H54 (cell line): ENCODE results near the gene SDHAF3.
"Not testable (repeated sequence)": the region's sequence is repeated elsewhere in the genome, so short reads cannot be mapped to it uniquely, and the experiment has no call there.

Experiments used
- DNase-seq: peaks from one replicate; pipeline ENCODE4 v3.0.0; 2011; ENCODE audit warnings: low spot score, mixed read lengths; ENCODE audit not compliant: insufficient read length
- FAIRE-seq: peaks from 3 replicates; lab custom pipeline; 2011; peaks lifted over from hg19 to GRCh38; lab: Jason Lieb, UNC
- POLR2A ChIP-seq: IDR thresholded peaks from 2 replicates; pipeline ENCODE4 v1.6.1; 2011; ENCODE audit warnings: low read depth, mild to moderate bottlenecking, low read length

The SDHAF3 gene

GRCh38 chr7:97117372-97118188 lies at the start of gene SDHAF3:
Gene SDHAF3 (plus strand): TSS chr7:97117698. CDS start chr7:97117724, 26 bp downstream.
- peak; percentile 64 for TF ChIP-seq POLR2A
- FAIRE-seq = no peak

GRCh38 chr7:97072025-97072424 lies 45.5 kb upstream of the SDHAF3 start:
- DNase-seq, FAIRE-seq: not testable (repeated sequence)

More at GRCh38 chr7:97117372-97118188, at the start of gene SDHAF3:
- DNase-seq = peak; percentile 34

GRCh38 chr7:97075928-97076327 lies 41.6 kb upstream of the SDHAF3 start:
- DNase-seq (no peak), FAIRE-seq (no peak)
- no peak for TF ChIP-seq POLR2A

GRCh38 chr7:97078023-97078969 lies 39.2 kb upstream of the SDHAF3 start:
- TF ChIP-seq POLR2A = no peak
- no peak for DNase-seq
- FAIRE-seq = no peak

- DNase-seq = no peak
- no peak for FAIRE-seq
Observed at GRCh38 chr7:97079300-97079699, 38.2 kb upstream of the SDHAF3 start.

GRCh38 chr7:97081521-97082300 lies 35.8 kb upstream of the SDHAF3 start:
- no peak for FAIRE-seq
- no peak for DNase-seq

More at GRCh38 chr7:97079300-97079699, 38.2 kb upstream of the SDHAF3 start:
- no peak for TF ChIP-seq POLR2A

GRCh38 chr7:97088364-97088763 lies 29.1 kb upstream of the SDHAF3 start:
- no peak for TF ChIP-seq POLR2A
- FAIRE-seq (no peak), DNase-seq (no peak)

More at GRCh38 chr7:97081521-97082300, 35.8 kb upstream of the SDHAF3 start:
- no peak for TF ChIP-seq POLR2A

GRCh38 chr7:97089771-97090170 lies 27.7 kb upstream of the SDHAF3 start:
- no peak for TF ChIP-seq POLR2A
- DNase-seq = no peak
- no peak for FAIRE-seq

GRCh38 chr7:97090761-97091353 lies 26.6 kb upstream of the SDHAF3 start:
- no peak for TF ChIP-seq POLR2A
- DNase-seq (no peak), FAIRE-seq (no peak)

- DNase-seq = no peak
- FAIRE-seq = no peak
- no peak for TF ChIP-seq POLR2A
Observed at GRCh38 chr7:97094284-97094930, 23.1 kb upstream of the SDHAF3 start.

GRCh38 chr7:97096037-97096436 lies 21.5 kb upstream of the SDHAF3 start:
- FAIRE-seq = no peak
- no peak for TF ChIP-seq POLR2A
- DNase-seq = no peak

- no peak for FAIRE-seq
- TF ChIP-seq POLR2A = no peak
- DNase-seq = no peak
Observed at GRCh38 chr7:97096661-97097060, 20.8 kb upstream of the SDHAF3 start.
